NCI-H146 (cell line): ENCODE results near the gene LOXL1.

Experiments
- DNase-seq: peaks from one replicate; lab custom pipeline; 2025; lab: John Stamatoyannopoulos, UW

Gene LOXL1

GRCh38 chr15:73939138-73939537 lies 12.9 kb downstream of the LOXL1 start:
- DNase-seq, result no peak

DNA sequence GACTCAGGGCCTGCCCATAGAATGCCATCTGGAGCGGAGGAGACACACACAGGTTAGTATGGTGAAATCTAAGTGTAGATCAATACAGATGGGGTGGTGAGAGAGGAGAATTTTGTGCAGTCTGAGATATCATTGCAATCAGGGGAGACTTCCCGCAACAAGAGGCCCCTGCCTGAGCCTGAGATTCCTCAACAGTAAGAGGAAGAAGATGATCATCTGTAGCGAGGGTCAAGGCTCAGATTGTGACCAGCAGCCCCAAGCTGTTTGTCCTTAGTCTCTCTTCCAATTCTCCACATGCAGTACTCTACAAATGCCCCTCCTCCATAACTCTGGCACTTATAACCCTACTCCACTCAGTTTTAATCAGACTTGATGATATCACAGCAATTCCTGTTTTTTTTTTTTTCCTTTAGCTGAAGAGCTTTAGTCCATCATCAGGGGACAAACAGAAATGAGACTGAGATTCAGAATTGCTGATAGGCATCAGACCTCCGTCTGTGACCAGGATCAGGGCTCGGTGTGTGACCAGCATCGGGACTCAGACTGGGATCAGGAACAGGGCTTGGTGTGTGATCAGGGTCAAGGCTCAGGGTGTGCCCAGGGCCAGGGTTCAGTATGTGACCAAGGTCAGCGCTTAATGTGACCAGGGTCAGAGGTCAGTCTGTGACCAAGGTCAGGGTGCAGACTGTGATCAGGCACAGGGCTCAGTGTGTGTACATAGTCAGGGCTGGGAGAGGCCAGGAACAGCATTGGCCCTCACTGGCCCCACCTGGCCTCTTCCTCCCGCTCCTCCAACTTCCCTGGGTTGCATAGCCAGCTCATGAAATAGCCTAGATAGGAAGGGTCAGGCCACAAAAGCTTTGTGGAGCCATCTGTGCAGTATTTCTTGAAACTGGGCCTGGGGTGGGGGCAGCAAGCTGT lies 14.1 kb downstream of the LOXL1 start:
- DNase-seq, result no peak

- no peak for DNase-seq
Measured at GRCh38 chr15:73941044-73941443, 14.8 kb downstream of the LOXL1 start.

DNA sequence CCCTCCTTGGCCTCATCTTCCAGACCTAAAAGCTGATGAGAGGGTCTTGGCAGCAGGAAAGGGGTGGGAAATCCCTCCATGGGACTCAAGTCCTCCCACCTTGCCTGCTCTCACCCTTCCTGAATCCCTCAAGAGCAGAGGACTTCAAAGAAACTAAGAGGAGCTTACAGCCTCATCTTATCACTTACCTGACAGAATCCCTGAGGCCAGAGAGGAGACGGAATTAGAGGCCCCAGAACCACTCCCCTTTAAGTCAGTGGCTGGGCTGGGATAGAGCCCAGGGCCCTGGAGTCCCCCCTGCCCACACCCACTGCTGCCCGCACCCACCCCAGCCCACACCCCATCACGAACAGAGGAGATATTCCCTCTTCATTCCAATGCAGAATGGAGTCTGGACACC lies 15.2 kb downstream of the LOXL1 start:
- DNase-seq, result no peak

- no peak for DNase-seq
Measured at GRCh38 chr15:73941871-73942635, 15.8 kb downstream of the LOXL1 start.

DNA sequence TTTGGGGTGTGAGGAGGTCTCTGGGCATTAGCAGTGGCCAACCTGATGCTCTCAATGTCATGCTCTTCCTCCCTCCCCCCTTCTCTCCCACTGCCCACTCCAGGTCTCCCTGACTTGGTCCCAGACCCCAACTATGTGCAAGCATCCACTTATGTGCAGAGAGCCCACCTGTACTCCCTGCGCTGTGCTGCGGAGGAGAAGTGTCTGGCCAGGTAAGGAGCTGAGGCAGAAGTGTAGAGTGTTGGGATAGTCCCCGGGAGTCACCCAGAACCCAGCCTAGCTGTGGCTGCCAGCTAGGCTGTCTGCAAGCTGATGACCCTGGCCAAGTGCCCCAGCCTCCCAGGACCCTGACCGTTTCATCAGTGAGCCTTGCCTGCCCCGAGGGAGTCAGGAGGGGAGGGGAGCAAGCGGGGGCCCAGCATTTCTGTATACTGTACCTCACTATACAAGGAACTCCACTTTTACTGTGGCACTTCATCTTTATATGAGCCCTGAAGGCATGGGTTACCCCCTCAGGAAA lies 16.5 kb downstream of the LOXL1 start:
- DNase-seq, result no peak

DNA sequence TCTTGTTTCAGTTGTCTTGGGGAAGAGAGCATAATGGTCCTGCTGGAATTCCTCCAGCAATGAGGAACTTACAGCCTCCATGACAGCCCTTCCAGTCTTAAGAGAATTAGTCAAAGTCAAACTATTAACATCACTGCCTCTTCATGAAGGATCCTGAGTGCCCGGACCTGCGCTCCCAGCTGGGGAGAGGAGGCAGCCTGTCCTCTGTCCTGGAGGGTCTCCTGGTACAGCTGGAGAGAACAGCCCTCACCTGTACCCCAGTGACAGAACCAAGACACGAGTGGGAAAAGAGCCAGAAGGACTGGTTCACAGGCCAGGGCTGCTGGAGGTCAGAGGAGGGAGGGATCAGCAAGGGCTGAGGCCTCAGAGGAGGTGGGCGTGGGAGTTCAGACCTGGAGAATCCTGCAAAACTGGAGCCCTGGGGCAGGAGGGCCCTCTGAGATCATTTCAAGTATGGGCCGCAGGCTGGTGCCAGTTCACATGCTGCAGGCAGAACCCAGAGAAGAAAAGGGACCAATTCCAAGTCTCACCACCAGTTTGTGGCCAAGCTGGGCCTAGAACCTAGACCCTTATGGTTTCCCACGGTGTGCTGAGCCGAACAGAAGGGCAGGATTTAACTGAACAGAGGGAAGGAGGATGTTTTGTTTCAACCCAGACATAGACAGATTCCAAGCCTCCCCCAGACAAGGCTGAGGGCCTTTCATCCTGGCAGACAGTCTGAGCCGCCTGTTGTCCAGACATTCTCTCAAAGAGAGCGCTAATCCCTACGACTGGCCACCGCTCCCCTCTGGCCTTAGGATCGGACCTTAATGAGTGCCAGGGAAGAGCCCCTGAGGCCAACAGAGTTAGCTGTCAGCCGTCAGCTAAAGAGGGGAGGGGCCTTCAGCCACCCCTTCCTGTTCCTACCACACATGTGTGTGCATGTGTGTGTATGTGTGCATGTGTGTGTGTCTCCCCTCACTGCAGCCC lies 18.2 kb downstream of the LOXL1 start:
- DNase-seq, result no peak

- no peak for DNase-seq
Measured at GRCh38 chr15:73945130-73945508, 18.9 kb downstream of the LOXL1 start.

GRCh38 chr15:73946046-73946721 lies 19.9 kb downstream of the LOXL1 start:
- DNase-seq, result no peak

DNA sequence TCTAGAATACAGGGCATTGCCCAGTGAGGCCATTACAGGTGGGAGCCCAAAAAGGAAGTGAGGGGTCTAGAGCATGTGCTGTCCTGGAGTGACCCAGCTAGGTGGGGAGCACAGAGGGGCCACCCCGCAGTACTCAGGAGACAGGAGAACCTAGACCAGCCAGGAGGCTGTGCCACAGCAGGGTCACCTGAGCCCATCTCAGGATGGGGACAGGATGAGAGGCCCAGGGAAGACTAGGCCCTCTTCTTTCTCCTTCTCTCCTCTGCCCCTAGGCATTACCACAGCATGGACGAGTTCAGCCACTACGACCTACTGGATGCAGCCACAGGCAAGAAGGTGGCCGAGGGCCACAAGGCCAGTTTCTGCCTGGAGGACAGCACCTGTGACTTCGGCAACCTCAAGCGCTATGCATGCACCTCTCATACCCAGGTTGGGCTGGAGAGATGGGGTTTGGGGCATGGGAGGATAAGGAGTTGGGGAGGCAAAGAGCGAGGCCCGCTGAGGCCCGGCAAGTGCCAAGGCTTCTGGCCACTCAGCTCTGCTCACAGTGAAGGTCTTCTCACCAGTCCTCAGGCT lies 20.6 kb downstream of the LOXL1 start:
- no peak for DNase-seq

DNA sequence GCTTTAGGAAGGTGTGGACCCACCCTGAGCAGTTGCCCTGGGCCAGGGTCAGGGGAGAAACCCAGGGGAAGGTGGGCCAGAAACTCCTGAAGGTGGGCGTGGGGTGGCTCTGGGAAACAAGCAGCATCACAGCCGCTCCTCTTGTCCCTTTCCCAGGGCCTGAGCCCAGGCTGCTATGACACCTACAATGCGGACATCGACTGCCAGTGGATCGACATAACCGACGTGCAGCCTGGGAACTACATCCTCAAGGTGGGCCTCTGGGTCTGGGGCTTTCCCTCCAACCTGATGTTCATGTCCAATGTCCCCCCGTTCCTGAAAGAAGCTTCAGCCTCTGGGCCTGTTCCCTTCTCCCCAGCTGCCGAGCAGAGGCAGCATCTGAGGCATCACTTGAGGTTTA lies 21.4 kb downstream of the LOXL1 start:
- no peak for DNase-seq

DNA sequence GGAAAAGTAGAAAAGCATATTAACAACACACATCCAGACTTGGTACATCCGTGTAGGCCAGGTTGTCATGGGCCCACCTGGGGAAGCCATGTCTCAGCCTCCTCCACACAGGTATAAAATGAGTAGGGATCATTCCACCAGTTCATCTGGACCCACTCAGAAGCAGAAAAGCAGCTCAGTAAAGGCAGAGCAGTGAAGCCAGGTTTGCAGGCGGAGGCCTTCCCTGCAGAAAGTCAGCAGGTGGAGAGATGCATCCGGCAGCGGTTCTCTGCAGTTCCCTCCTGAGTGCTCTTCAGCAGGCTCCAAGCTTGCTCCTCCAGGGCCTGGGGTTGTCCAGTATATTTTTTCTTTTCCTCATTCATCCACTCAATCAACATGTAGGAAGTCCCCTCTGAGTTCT lies 22.1 kb downstream of the LOXL1 start:
- no peak for DNase-seq

- DNase-seq, result no peak
Measured at GRCh38 chr15:73948982-73949381, 22.7 kb downstream of the LOXL1 start.

DNA sequence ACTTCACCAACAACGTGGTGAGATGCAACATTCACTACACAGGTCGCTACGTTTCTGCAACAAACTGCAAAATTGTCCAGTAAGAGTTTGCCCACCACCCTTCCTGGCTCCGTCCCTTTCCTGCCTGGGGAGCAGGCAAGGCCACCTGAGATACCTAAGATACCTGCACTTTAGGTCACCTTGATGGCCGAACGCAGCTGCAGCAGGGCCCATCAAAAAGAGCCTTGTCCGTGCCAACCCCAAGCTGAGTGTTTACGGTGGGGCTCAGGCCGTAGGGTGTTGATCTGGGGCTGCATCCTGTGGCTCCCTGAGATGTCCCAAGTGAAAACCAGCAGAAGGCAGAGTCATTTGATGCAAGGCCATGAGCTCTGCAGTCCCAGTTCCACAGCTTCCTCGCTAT lies 23.2 kb downstream of the LOXL1 start:
- no peak for DNase-seq

DNA sequence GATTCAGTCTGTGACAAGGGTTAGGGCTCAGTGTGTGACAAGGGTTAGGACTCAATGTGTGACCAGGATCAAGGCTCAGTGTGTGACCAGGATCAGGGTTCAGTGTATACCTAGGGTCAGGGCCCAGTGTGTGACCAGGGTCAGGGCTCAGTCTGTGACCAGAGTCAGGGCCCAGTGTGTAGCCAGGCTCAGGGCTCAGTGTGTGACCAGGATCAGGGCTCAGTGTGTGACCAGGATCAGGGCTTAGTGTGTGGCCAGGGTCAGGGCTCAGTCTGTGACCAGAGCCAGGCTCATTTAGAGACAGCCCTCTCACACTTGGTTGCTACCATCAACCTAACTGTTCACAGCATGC lies 24.2 kb downstream of the LOXL1 start:
- DNase-seq, result no peak

GRCh38 chr15:73950831-73951561 lies 24.7 kb downstream of the LOXL1 start:
- peak; percentile 85 for DNase-seq

- DNase-seq, result no peak
Measured at GRCh38 chr15:73951601-73952000, 25.3 kb downstream of the LOXL1 start.

GRCh38 chr15:73952171-73952912 lies 26.1 kb downstream of the LOXL1 start:
- no peak for DNase-seq

- no peak for DNase-seq
Measured at GRCh38 chr15:73952913-73953750, 26.9 kb downstream of the LOXL1 start.
